HG02943 (cell line): ENCODE results near the gene CALN1.
"Not testable (repeated sequence)": the region's sequence is repeated elsewhere in the genome, so short reads cannot be mapped to it uniquely, and the experiment has no call there.

Source experiments
- ATAC-seq: cut with Tn5 transposase; IDR thresholded peaks from one replicate; pipeline ENCODE4 v1.9.1; 2021; ENCODE audit warnings: mild to moderate bottlenecking, low read depth, moderate library complexity; ENCODE audit not compliant: unreplicated experiment

Gene CALN1

DNA sequence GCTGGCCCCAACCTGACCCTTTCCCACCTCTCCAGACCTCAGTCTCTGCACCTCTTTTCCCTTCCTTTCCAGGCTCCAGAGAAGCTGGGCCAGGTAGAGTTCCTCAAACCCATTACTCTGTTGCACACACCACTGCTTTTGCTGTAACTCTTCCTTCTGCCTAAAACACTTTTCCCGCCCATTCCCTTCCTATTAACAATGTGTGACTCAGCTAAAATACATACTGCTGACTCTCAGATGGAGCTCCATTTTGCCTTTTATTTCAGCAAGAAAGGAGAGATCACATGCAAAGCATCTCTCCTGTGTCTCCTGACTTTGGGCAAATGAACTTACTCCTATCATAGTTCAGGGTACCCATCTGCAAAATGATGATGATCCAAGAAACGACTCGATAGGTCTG is 201.0 kb downstream of the CALN1 start:
- no peak for ATAC-seq

DNA sequence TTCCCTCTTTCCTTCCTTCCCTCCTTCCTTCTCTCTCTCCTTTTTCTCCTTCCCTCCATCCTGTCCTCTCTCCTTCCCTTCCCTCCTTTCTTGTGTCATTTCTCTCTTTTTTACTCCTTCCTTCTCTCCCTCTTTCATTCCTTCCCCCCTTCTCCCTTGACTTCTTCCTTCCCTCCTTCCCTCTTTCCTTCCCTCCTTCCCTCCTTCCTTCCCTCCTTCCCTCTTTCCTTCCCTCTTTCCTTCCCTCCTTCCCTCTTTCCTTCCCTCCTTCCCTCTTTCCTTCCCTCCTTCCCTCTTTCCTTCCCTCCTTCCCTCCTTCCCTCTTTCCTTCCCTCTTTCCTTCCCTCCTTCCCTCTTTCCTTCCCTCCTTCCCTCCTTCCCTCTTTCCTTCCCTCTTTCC is 203.1 kb downstream of the CALN1 start:
- not testable (repeated sequence) for ATAC-seq

DNA sequence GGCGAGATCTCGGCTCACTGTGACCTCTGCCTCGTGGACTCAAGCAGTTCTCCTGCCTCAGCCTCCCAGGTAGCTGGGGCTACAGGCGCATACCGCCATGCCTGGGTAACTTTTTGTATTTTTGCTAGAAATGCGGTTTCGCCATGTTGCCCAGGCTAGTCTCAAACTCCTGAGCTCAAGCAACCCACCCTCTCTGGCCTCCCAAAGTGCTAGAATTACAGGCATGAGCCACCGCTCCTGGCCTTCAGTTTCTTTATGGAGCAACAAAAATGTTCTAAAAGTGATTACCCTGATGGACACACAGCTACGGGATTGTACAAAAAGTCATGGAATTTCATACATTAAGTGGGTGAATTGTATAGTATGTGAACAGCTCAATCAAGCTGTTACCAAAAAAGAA is 216.0 kb downstream of the CALN1 start:
- ATAC-seq = no peak

DNA sequence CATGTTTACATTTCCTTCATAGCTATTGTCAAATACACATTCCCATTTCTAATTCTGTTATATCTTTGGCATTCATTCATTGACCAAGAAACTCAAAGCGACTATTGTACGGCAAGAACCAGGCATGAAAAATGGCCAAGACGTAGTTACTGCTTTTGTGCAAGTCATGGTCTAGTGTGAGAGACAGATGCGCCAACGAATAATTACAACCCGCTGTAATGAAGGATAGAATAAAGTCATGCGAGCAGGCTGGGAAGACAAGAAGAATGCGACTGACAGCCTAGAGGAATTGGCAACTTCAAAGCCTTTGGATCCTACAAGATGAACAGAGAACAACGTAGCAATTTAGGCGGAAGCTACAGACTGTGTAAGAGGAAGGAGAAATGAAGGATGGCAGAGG is 221.2 kb downstream of the CALN1 start:
- ATAC-seq = no peak

DNA sequence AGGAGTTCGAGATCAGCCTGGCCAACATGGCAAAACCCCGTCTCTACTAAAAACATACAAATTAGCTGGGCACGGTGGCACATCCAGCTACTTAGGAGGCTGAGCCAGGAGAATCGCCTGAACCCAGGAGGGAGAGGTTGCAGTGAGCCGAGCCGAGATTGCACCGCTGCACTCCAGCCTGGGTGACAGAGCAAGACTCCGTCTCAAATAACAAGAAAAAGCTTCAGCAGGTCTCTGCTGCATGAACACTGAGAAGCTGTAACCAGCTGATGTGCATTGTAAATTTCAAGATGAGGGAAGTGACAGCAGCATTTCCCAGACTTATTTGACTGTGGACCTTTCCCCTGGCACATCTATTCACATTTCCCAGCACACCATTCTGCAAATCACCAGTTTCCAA is 222.0 kb downstream of the CALN1 start:
- ATAC-seq = no peak

DNA sequence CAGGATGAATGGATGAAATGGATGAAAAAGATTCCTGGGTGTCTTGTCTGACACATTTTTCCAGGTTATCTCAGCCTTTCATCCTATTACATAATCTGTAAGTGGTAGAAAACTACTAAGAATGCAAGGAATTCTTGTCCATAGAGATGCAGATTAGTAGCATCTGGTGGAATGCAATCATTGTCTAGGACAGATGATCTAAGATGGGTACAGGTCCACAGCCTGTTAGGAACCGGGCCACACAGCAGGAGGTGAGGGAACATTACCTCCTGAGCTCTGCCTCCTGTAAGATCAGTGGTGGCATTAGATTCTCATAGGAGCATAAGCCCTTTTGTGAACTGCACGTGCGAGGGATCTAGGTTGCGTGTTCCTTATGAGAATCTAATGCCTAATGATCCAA is 225.0 kb downstream of the CALN1 start:
- no peak for ATAC-seq

DNA sequence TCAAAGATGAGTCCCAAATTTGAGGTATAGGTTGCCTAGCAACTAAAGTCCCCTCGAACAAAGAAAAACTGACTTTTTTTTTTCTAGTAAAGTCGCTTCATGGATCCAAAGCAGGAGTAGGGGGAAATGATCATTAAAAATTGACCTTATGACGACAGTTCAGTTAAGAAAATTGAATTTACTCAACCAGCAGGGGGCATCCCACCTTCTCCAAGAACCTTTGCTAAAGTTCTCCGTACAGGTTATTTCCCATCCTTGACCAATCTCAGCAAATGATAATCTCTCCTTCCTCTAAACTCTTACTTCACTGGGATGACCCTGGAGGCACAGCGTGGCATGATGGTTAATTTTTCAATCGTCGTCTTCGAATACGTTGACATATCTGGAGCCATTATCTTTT is 228.3 kb downstream of the CALN1 start:
- no peak for ATAC-seq

DNA sequence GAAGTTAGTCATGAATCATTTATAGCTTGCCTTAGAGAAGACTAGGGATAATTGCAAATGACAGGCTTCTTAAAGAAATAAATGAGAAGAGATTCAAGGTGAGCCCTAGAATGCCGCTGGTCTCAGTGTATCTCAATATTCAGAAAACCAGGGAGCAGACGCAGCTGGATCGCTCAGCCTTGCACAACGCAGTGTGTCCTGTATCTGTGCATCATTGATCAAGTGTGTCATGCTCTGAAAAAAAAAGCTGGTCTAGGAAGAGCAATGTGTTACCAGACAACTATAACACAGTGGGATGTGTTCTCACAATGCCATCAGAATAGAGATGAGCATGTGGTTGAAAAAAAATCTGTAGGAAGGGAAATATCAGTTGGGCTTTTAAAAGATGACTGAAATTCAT is 230.1 kb downstream of the CALN1 start:
- ATAC-seq = no peak

DNA sequence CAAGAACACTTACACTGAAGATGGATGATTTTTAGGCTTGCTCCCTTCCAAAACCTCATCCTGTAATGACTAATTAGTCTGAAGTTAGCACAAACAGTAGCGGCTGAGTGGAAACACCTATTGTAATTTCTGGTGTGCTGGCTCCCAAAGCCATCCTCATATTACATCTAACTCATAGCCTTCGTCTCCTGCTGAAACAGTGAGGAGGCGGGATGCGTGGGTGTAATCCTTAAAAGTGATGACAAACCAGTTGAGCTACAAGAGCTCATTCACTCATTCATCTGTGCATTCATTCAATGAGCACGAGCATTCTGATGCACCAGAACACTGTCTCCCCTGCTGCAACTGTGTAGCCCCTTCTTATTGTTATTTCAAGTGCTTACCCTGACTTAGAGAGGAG is 235.3 kb downstream of the CALN1 start:
- ATAC-seq = no peak

DNA sequence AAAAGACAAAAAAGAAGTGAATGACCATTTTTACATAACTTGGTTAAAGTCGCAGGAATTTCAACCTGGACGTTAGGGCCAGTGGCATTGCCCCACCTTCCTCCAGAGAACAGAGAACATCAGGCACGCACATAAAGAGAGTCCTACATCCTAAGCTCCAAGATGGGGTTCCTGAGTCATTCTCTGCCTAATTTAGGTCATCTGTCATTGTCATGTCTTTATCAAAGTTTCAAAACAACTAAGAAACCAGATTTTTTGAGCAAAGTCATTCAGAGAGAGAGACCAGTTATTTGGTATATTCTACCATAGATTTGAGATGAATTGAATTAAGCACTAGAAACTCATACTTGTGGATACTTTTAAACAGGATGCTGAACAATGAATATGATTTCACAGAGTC is 241.7 kb downstream of the CALN1 start:
- ATAC-seq = no peak

DNA sequence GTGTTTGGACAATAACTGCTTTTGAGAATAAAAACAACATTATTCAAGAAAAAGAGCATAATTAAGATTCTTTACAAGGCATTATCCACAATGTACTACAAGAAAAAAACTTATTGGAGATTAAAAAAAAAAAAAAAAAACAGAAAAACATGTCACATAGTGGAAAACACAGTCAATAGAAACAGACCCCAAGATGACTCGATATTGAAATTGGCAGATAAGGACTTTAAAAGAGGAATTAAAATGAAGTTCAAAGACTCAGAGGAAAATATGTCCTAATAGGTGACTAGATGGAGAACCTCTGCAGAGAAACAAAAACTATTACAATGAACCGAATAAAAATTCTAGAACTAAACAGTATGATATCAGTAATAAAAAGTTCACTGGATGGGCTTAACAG is 248.9 kb downstream of the CALN1 start:
- no peak for ATAC-seq

DNA sequence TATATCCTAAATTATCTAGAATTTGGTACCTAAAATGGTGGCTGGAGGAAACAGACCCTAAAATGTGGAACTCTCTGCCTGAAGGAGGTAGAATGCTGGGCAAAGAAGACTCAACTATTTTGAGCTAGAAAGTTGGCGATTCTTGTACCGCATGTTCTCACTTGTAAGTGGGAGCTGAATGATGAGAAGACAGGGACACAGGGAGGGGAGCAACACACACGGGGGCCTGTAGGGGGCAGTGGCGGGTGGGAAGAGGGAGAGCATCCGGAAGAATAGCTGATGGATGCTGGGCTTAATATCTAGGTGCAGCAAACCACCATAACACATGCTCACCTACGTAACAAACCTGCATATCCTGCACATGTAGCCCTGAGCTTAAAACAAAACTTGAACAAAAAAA is 250.6 kb downstream of the CALN1 start:
- ATAC-seq = no peak

DNA sequence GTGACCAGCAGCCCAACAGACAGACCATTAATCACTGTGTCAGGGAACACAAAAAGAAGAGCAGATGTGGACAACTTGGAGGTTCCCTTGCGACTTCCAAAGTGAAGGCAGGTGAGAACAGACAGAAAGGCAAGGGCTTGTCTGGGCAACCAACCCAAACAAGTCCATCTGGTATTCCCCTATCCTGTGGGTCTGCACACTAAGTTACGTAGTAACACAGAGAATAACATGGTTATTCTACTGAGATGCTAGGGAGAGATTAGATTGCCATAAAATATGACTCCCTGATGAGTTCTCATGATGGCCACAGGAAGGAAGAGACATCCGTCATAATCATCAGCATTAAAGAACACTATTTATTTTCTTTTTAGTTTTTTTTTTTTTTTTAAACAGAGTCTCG is 252.2 kb downstream of the CALN1 start:
- no peak for ATAC-seq

DNA sequence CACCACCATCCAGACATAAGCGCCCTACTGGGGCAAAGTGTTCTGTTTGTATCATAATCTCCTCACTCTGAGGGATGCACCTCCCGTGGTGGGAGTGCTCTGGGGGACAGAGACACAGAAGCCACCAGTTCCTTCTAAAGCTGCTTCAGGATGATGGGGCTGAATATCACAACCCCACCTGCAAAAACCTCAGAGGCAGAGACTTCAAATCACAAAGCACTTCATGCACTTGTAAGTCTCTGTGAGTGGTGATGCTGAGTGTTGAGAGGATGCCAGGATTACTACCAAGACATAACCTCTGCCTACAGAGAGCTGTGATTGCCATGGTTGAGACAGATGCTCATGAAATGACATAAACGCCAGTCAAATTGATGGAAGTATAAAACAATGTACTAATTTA is 255.5 kb downstream of the CALN1 start:
- ATAC-seq = no peak

DNA sequence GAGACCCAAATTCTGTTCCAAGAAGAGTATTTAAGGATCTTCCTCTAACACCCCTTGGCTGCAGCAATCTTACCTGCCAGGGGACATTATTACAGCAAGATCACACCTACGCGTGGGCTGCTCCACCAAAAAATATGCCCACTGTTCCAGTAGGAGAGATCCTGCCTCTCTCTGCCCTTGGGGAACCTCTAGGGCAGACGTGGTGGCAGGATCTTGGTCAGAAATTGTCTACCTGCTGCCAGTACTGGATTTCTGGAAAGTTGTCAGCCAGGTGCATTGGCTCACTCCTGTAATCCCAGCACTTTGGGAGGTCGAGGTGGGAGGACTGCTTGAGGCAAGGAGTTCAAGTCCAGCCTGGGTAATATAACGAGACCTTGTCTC is 259.0 kb downstream of the CALN1 start:
- ATAC-seq = no peak

DNA sequence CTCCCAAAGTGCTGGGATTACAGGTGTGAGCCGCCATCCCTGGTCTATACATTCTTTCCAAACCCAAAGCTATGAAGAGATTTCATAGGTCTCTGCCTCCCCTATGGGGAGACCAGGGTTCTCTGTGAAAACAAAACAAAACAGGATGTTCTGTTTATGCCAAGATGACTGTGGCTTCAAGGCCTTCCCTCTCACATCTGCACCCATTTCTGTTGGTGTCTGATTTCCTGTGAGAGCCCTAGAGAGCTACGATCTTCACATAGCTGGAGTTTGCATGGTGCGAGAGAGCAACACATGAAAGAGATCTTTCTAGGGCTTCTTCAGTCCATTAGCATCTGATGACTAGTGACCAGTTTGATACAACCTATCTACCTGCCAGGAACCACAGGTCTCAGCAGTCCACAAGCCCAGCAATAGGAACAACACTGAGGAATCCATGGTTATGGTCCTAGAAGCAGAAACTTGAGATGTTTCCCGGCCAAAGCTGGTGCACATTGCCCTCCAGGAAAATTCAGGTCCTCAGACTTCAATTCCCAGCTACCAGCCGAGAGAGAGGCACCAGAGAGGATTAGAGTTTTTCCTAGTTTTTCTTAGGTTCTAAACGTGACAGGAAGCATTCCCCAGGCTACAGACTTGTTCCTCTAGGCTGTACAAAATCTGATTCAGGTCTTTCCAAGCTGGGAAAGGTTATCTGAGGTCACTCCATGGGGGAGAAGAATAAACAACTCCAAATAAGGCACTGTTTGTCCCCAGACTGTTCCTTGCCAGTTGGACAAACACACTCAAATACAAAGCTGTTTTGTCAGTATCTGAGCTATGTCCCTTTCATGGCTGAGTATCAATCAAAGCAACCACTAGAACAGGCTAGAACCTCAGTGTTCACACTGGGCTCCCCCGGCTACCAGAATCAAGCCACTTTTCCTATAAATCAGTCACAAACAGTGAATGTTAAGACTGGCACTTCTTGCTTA is 259.7 kb downstream of the CALN1 start:
- no peak for ATAC-seq

DNA sequence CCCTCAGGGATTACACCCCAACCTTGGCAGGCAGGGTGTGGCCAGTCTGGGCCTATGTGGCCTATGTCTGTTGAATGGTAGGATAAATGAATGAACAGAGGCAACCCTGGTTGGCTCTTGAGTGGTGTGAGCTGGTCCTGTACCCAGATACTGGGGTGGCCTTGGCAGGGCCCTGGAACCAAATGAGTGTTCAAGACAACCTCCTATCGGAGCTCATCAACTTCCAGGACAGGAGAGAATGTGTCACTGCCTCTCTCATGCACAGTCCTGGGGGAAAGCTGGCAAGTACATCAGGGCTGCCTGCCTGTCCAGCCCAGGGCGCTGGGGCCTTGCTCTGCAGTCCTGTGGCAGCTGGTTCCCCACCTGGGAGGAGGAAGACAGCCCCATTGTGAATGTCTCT is 271.6 kb downstream of the CALN1 start:
- ATAC-seq = no peak

DNA sequence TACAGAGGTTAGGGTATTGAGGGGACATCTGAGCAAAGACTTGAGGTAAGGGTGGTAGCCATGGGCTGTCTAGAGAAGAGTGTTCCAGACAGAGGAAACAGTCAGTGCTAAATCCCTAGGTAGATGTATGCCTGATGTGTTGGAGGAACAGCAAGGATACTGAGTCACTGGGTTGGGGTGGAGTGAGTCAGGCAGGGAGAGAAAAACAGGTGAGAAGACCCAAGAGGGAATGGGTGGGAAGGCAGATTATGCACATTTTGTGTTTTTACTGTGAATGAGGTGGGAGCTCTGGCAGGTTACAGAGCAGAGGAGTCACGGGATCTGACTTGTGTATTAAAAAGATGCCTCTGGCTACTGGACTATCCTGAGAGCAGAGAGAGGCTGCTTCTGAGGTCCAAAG is 285.0 kb downstream of the CALN1 start:
- no peak for ATAC-seq

DNA sequence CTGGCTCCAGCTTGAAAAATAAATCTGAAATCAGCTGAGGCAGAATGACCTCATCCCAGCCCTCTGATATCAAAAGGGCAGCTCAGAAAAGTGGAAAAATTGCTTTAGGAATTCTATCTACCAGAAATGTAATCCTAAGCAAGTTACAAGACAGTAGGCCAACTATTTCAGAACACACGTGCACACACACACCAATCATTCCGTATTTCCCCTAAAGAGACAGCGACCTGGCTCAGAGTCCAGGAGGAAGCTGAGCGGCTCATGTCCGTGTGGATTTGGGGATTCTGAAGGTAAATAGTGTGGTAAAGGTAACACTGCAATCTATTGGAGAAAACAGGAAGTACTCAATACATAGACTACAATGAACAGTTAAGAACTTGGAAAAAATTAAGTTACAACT is 288.2 kb downstream of the CALN1 start:
- no peak for ATAC-seq

DNA sequence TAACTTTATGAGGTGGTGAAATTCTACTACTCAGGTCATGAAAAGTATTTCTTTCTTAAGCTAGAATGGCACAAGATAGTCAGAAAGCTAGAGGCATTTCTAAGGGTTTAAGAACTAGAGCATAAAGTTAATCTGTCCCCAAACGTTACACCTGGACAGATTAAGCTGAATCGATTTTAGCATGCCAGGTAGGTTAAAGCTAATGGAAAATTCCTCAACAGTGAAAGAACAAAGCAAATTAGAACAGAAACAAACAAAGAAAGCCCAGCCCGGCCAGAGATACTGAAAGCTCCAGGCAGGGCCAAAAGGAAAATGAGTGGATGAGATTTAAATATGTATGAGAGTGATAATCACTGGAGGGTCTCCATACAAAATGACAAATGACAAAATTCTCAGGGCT is 293.8 kb downstream of the CALN1 start:
- ATAC-seq = no peak

DNA sequence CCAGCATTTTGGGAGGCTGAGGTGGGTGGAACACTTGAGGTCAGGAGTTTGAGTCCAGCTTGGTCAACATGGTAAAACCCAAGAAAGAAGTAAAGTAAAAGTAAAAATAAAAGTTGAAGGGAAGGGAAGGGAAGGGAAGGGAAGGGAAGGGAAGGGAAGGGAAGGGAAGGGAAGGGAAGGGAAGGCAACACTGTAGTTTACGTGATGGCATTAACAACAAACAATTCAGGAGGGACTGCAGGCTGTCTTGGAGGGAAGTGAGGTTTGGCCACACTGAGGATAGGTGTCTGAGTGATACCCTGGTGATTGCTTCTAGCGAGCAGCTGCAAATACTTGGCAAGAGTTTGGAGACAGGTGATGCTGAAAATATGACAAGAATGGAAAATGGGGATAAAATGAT is 298.0 kb downstream of the CALN1 start:
- no peak for ATAC-seq

DNA sequence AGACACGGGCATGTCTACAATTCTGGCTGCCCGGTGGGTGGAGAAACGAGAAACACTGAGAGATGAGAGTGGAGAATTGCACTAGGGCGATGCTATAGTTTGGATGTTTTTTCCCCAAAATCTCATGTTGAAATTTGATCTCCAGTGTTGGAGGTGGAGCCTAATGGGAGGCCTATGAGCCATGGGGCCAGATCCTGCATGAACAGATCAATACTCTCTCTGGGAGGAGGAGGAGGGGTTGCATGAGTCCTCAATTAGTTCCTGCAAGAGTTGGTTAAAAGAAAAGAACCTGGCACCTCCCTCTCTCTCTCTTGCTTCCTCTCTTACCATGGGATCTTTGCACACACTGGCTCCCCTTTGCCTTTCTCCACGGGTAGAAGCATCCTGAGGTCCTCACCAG is 299.1 kb downstream of the CALN1 start:
- no peak for ATAC-seq

DNA sequence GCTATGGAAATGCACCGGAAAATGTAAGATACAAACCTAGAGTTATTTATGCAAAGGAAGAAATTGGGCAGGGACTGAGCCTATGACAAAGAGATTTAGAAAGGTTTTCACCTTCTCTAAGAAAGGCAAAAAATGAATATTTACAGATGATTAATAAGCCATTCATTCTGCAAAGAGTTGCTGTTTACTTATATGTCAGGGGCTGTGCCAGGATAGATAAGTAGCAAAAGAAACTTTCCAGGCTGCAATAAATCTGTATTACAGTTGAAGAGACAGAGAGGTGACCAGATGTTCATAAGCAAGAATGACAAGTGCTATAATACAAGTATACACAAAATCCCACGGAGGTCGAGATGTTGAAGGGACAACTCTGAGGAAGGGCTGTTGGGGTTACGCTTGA is 299.6 kb downstream of the CALN1 start:
- no peak for ATAC-seq
